Skin epidermis (tissue), 12 donors: ENCODE measurements around the gene JKAMP.
"Not testable (repeated sequence)": the region's sequence is repeated elsewhere in the genome, so short reads cannot be mapped to it uniquely, and the experiment has no call there.

ENCODE experiments used
- H3K27ac ChIP-seq, 21 experiments: fragments of 200-600 bp; sonication (generic) in 11 of 21; one replicate each; pipeline ENCODE4 v1.5.0; 2020; ENCODE audit warnings: mild to moderate bottlenecking in 3 of 21, inconsistent platforms in 2 of 21, moderate library complexity in 2 of 21
- H3K4me3 ChIP-seq, 7 experiments: fragments of 200-600 bp; sonication (generic) in 2 of 7; one replicate each; pipeline ENCODE4 v1.5.0; 2020; ENCODE audit warnings: inconsistent platforms in 2 of 7, mild to moderate bottlenecking in 2 of 7, moderate library complexity in 1 of 7

The JKAMP gene, protein sequence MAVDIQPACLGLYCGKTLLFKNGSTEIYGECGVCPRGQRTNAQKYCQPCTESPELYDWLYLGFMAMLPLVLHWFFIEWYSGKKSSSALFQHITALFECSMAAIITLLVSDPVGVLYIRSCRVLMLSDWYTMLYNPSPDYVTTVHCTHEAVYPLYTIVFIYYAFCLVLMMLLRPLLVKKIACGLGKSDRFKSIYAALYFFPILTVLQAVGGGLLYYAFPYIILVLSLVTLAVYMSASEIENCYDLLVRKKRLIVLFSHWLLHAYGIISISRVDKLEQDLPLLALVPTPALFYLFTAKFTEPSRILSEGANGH

DNA sequence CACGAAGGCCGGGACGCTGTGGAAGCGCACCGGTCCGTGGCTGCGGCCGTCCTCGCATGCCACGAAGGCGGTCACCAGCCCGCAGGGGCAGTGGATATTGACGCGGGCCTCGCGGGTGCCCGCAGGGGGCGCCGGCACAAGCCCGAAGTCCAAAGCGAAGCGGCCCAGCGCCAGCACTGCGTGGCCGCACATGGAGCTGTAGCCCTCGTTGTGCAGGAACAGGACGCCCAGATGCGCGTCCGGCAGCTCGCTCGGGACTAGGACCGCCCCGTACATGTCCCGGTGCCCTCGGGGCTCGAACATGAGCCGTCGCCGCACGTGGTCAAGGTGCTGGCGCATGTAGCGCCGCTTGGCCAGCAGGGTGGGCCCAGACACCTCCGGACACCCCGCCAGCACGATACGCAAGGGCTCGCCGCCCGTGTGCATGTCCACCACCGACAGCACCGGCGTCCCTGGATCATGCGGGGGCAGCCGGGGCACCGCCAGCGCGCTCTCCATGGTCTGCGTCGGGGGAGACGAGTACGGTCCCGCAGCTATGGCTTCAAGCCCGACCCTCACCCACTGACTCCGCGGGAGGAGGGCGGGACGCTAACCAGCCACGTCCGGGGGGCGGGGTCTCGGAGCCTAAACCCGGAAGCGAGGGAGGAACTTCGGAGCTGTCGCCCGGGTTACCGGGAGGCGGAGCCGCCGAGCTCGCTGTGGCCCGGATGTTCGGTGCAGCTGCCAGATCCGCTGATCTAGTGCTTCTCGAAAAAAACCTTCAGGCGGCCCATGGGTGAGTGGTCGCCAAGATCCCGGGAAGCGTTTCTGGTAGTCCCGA, at the start of gene JKAMP, which contains the start of gene L3HYPDH:
Gene JKAMP, plus strand, starts transcription at position 699 of the 820 bp plus-strand sequence. Its CDS starts 73 bp downstream, at position 772.
Gene L3HYPDH, minus strand, starts transcription at position 590 of the 820 bp plus-strand sequence. Its CDS starts 92 bp downstream, at position 498.
- Histone ChIP-seq H3K4me3 (peak within 1 kb of the TSS; percentile 61 to 98 (median 92)), H3K27ac (peak within 1 kb of the TSS; percentile 77 to 98 (median 94))

DNA sequence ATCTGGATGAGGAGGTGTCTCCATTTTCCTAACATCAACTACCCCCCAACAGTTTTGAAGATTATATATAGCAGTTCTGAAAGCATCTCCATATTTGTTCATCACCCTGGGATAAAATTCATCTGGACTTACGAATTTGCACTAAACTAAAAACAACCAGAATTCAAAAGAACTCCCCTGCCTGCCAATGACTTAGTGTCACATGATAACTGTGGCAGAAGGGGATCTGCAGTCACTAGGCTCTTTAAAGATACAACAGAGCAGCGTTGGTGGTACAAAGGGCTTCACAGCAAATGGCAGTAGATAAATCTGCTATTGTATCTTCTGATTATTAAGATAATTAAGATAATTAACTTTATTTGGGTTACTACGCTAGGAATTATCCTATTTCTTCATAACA, 49.2 kb upstream of the JKAMP start:
- H3K27ac ChIP-seq: no peak overlapping the region

DNA sequence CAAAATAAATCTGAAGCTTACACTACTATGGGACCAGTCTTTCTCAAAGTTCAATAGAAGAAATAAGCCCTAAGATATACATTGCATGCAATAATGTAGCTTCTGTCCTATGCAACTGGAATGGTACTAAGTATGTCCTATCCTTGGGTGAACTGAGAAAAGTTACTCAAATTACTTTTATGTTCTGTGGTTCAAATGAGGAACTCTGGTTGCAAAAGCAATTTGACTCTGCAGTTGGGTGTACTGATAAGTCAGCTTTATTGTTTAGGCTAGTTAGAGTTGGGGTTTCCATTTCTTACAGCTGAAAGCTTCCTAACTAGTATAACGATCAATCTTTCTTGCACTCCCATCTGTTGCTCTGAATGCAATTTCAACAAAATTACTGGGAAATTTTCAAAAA, 48.3 kb upstream of the JKAMP start:
- H3K4me3 ChIP-seq: no peak overlapping the region
- H3K27ac ChIP-seq: no peak overlapping the region

More for the DNA sequence above, 49.2 kb upstream of the JKAMP start:
- no peak overlapping the region for H3K4me3 ChIP-seq

DNA sequence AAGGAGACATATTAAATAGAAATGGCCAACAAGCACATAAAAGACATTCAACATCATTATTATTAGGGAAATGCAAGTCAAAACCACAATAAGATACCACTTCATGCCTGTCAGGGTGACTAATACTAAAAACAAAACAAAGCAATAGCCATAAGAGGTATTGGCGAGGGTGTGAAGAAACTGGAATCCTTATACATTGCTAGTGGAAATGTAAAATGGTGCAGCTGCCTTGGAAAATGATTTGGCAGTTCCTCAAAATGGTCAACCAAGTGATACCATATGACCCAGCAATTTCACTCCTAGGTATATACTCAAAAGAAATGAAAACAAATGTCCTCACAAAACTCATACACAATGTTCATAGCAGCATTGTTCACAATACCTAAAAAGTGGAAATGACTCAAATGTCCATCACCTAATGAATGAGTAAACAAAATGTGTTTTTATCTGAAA, 46.1 kb upstream of the JKAMP start:
- Histone ChIP-seq H3K27ac (no peak overlapping the region), H3K4me3 (no peak overlapping the region)

DNA sequence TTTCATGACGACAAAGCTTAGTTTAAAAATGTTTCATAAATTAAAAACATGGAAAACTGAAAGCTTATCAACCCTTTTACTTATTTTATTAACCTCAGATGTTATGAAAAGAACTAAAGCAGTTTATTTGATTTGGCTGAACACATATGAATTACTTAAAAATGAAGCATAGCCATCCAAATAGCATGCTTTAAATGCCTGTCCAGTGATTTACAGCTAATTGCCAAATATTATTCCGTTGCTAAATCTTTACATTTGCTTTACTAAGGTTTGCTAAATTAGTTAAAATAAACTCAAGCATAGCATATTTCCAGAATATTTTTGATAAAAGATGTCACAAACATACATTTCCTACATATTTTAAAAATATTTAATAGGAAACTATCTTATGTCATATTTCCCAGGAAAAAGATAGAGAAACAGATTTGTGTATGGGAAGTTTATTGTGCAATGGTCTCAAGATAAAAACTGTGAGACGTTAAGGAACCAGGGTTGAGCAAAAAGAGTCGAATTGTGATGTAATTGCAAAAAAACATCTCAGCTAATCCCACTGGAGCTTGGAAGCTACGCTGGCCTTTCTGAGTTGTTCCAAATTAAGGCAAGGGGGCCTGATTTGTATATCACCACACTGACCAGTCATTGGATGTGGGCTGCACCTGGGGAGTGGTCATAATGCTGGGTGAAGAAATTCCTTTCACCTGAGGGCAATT, 44.9 kb upstream of the JKAMP start:
- no peak overlapping the region for H3K4me3 ChIP-seq
- H3K27ac ChIP-seq: peak overlapping the region in 1 of 21 experiments; percentile 9

DNA sequence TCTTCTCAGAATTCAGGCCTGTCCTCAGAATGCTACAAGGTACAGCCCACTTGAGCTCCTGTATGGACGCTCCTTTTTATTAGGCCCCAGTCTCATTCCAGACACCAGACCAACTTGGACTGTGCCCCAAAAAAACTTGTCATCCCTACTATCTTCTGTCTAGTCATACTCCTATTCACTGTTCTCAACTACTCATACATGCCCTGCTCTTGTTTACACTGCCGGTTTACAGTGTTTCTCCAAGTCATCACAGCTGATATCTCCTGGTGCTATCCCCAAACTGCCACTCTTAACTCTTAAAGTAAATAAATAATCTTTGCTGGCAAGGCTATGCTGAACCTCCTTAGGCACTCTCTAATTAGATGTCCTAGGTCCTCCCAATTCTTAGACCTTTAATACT, 35.6 kb upstream of the JKAMP start:
- not testable (repeated sequence) for H3K27ac ChIP-seq

DNA sequence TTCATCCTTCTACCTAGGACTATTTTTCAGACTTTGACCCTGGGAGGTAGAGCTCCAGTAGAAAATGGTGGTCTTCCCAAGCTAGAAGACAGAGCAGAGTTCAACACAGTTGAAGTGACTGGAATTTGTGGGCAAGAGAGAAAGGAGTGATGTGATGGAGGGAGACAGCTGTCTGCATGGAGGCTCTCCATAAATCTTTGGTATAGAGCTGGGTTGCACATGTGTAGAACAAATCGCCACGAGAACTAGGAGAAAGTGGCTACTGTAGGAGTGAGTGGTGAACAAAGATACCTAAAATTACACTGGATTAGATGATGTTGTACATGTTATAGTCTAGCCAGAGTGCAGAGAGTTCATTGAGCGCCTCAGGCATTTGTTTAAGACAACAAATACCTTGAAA, 33.6 kb upstream of the JKAMP start:
- no peak overlapping the region for H3K4me3 ChIP-seq
- no peak overlapping the region for H3K27ac ChIP-seq

More for the DNA sequence above, 35.6 kb upstream of the JKAMP start:
- H3K4me3 ChIP-seq: not testable (repeated sequence)

DNA sequence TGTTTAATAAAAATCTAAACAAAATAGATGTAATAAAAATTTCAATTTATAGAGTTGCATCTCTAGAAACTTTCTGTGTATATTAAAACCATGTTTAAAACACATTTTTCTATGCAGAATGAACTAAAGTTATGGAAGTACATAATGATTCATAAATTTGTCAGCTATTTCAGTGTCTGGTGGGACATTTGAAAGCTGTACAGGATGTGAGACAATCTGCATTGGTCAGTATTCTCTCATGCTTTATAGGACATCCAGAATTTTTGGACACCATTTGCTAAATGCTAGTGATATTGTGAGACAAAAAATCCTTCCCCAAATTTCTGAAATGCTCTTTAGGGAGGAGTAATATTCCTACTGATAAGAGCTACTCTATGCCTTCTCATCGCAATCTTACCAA, 32.5 kb upstream of the JKAMP start:
- H3K4me3 ChIP-seq: no peak overlapping the region

DNA sequence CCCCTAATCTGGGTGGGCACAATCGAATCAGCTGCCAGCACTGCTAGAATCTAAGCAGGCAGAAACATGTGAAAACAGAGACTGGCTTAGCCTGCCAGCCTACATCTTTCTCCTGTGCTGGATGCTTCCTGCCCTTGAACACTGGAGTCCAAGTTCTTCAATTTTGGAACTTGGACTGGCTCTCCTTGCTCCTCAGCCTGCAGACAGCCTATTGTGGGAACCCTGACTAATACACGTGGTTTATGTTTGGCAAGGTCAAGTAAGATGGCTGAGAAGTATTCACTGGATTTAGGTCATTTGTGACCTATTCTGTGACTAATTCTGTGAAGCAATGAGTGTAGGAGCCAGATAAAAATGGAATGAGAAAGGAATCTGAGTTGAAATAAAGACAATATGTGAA, 30.2 kb upstream of the JKAMP start:
- Histone ChIP-seq H3K27ac (peak overlapping the region in 5 of 21 experiments; percentile 35 to 80 (median 59)), H3K4me3 (no peak overlapping the region)

More for the DNA sequence above, 32.5 kb upstream of the JKAMP start:
- H3K27ac ChIP-seq: no peak overlapping the region

DNA sequence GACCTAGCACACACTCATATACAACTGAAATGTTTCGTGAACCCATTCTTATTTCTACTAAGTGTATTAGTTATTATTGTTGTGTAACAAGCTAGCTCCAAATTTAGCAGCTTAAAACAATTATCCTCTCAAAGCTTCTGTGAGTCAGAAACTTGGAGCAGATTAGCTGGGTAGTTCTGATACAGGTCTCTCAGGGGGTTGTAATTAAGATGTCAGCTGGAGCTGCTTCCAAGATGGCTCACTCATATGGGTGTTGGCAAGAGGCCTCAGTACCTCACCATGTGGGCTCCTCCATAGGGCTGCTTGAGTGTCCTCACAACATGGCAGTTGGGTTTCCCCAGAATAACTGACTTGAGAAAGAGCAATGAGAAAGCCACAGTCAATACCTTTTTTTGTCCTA, 28.9 kb upstream of the JKAMP start:
- H3K4me3 ChIP-seq: no peak overlapping the region
- peak overlapping the region in 3 of 21 experiments; percentile 54 to 80 (median 59) for H3K27ac ChIP-seq

DNA sequence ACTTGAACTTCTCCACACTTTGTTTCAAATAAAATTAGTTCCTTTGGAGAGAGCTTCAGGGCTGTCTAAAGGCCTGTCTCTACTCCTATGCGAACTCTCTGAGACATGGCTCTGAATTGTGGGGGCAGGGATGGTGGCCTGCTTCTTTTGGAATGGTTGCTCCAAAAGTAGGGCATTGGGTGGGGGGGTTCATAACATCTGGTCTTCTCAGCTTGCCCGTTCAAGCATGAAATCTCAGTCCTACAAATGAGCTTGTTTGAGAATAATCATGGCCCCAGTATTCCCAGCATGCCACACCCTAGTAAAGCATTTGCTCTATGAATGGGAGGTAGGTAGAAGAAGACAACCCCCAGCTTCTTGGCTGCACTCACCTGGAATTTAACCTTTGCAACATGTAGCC, 25.8 kb upstream of the JKAMP start:
- Histone ChIP-seq H3K4me3 (no peak overlapping the region), H3K27ac (no peak overlapping the region)

DNA sequence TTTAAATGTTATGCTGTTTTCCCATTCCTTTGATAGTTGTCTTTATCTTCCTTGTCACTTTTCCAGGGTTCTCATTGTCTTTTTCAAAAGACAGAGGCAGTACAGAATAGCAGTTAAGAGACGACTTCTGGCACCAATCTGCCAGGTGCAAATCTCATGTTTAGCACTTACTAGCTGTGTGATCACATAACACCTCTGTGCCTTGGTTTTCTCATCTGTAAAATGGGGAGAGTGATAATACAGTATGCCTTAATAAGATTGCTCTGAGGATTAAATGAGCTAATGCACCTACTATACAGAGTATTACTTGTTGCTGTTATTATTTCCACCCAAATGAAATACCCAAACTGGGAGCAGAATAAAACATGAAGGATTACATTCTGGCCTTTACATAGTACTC, 23.9 kb upstream of the JKAMP start:
- H3K27ac ChIP-seq: no peak overlapping the region
- no peak overlapping the region for H3K4me3 ChIP-seq

DNA sequence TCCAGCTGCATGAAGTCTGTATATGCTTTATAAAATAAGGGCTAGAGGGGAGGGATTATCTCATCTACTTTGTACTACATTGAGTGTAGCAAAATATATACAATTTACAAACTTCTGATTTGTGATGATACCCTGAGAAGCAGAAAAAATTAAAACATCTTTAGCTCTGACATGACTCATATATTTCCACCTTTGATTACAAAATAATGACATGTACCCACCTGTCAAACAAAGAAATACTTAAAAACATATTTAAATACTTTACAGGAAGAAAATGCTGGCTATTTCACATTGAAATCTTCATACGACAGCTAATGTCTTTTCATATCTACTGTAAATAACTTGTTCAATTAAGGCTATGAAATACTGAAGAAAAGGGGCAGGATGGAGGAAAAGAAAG, 22.4 kb upstream of the JKAMP start:
- no peak overlapping the region for H3K4me3 ChIP-seq
- no peak overlapping the region for H3K27ac ChIP-seq

DNA sequence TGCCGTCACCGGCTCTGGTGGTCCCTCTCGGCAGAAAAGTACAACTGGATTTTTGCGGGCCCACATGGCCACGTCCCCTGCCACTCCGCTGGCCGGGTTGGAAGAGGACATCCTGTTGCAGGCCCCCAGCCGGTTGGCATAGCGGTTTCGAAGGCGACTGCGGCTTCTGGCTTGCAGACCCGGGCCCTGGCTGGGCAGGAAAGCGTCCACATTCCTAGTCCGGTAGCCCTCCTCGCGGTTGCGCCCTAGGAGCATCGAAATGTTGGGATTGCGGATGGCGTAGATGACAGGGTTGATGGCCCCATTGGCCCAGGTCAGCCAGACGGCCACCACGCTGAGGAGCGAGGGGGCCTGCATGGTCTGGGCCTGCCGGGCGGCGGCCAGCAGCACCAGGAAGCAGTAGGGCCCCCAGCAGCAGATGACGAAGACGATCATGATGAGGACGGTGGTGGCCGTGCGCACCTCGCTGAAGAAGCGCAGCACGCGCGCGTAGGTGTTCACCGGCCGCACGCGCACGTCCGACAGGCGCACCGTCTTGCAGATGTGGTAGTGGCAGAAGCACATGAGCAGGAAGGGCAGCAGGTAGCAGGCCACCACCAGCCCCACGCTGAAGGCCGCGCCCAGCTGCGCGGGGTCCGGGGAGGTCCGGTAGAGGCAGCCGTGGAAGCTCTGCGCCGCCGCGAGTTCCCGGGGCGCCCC, 20.4 kb upstream of the JKAMP start:
- Histone ChIP-seq H3K4me3 (peak overlapping the region; percentile 51 to 65 (median 57)), H3K27ac (peak overlapping the region in 7 of 21 experiments; percentile 2 to 74 (median 44))

DNA sequence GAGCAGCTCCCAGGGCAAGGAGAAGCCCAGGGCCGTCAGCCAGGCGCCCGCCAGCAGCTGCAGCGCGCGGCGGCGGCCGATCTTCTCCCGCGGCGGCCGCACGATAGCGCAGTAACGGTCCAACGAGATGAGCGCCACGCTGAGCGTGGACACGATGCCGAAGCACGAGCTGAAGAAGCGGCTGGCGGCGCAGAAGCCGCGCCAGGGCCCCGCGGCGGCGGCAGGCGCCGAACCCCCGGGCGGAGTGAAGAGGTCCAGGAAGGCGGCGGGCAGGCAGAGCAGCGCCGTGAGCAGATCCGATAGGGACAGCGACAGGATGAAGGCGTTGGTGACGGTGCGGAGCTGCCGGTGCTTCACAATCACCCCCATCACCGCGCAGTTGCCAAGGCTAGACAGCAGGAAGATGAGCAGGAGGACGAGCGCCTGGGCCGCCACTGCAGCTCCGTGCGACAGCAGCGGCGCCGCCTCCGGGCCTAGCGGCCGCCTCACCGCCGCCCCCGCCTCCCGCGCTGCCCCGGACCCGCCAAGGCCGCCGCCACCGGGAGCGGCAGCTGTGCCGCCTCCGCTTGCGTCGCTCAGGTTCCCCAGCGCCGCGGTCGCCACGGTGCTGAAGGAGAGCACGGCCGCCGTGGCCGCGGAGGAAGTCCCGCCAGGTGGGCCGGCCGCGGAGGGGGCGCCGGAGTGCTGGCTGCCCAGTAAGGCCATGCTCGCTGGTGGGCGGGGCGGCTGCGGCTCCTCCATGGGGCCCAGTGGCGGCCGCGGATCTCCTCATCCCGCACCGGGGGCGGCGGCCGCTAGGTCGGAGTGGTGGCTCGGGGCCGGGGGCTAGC, 19.6 kb upstream of the JKAMP start:
- Histone ChIP-seq H3K27ac (peak overlapping the region in 10 of 21 experiments; percentile 2 to 74 (median 36)), H3K4me3 (peak overlapping the region; percentile 51 to 65 (median 57))

DNA sequence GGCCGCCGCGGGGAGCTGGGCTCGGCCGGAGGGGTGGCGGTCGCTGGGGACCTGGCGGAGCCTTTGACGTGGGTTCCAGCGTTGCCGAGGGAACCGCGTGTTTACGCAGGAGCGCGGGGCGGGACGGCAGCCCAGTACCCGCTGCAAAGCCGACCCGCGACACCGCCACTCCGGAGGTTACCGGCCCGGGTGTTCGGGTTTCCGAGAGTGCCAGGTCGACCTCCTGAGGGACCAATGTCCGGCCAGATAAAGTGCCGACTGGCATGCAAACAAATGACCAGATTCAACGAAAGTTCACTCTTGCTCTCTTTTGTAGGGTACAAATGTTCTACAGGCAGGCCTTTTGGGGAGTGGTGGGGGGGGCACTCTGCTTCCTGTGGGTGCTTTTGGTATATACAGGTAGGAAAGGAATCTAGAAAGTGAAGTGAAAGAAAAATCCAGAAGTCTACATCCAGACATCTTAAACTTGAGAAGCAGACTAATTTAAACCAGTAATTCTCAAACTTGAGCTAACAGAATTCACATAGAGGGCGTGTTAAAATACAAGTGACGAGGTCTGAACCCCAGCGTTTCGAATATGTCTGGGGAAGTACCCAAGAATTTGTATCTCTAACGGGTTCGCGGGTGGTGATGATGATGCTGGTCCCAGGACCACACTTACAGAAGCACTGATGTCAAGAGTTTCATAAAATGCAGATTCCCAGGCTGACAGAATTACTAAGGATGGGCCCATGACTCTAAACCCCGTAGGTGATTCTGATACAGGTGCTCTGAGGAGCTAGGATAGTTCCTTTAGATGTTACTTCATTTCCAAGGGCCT, 18.8 kb upstream of the JKAMP start, which contains the start of gene GPR135:
Gene GPR135, minus strand, starts transcription at position 65 of the 820 bp plus-strand sequence. CDS start 154 bp downstream, outside the sequence.
- peak within 1 kb of the TSS; percentile 51 to 65 (median 57) for H3K4me3 ChIP-seq
- H3K27ac ChIP-seq: peak within 1 kb of the TSS in 10 of 21 experiments; percentile 2 to 74 (median 36)

DNA sequence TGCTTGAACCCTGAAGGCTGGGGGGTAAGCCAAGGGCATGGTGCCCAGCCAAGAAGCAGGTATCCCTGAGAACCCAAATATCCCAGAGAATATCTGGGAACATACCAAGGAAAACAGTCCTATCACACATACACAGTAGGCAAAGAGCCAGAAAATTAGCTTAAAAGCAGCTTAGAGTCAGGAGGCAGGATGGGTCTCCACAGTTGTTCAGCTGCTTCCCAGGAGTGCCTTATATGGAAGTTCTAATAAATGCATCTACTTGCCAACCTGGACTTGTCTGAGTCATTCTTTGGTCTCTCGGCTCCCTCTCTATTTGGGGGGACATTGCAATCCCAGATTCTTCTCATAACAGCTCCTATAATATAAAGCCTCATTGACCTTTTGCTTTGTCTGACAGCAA, 10.1 kb upstream of the JKAMP start:
- H3K27ac ChIP-seq: no peak overlapping the region

More for the DNA sequence above, 10.1 kb upstream of the JKAMP start:
- no peak overlapping the region for H3K4me3 ChIP-seq
